ENCODE data around the gene GRWD1. TPM values are rescaled to one million over a fixed set of nuclear protein-coding genes. Genes with fewer than 3 reads are reported as not detected.

The GRWD1 gene
- total and polyA plus RNA-seq, 2 donors (not counting 1 experiment from before 2014, with no cell fraction given): 10.6 to 40.7 TPM

- no peak overlapping the region for H2AFZ ChIP-seq (ENCODE audit: insufficient read depth, low read depth, low read length, poor library complexity, severe bottlenecking)
- Mint-ChIP-seq H3K27ac (no peak overlapping the region), H3K4me1 (peaks cover 16% of the 10 kb centered on the region), H3K27me3 (no peaks in the 10 kb centered on the region), H3K9me3 (ENCODE audit: insufficient read depth) (no peaks in the 10 kb centered on the region), H3K4me3 (peak overlapping the region; percentile 47)
- no peaks in the 10 kb centered on the region for H3K79me2 ChIP-seq (ENCODE audit: control insufficient read depth, insufficient read depth, low read length)
- H3K9ac ChIP-seq (ENCODE audit: low read length): no peak overlapping the region
- H3K4me2 ChIP-seq (replicated peaks; ENCODE audit: low read depth, low read length, poor library complexity, severe bottlenecking): no peak overlapping the region
- no peaks in the 10 kb centered on the region for H3K36me3 ChIP-seq (replicated peaks in 1 of 2; ENCODE audit: control extremely low read depth in 1 of 2, control insufficient read depth in 1 of 2, extremely low read depth in 1 of 2, insufficient read depth in 2 of 2, low read length in 1 of 2)
- 93% methylated on average over 5 of the region's 7 CpGs for WGBS (ENCODE audit: insufficient coverage)
- no peaks in the 10 kb centered on the region for H3K27me3 ChIP-seq (replicated peaks in 1 of 4; ENCODE audit: control extremely low read depth in 1 of 4, control insufficient read depth in 3 of 4, insufficient read depth in 4 of 4, low read length in 3 of 4)
- peaks cover 0 to 4% (median 0%) of the 10 kb centered on the region in 3 donors for H3K9me3 ChIP-seq (ENCODE audit: control extremely low read depth in 1 of 3, control insufficient read depth in 2 of 3, insufficient read depth in 1 of 3, low read length in 2 of 3)
- no peaks in the 10 kb centered on the region for H4K20me1 ChIP-seq (ENCODE audit: control insufficient read depth, insufficient read depth, low read length, poor library complexity, severe bottlenecking)
- H3K4me1 ChIP-seq (ENCODE audit: control insufficient read depth in 2 of 2, insufficient read depth in 2 of 2, low read length in 2 of 2): peaks cover 4 to 13% of the 10 kb centered on the region in 2 donors
- TF ChIP-seq CTCF (IDR thresholded peaks at IDR 0.05): no peak
- no peak for TF ChIP-seq EZH2 (IDR thresholded peaks at IDR 0.05; ENCODE audit: borderline replicate concordance, insufficient read depth, low read depth, low read length, poor library complexity, severe bottlenecking)
- POLR2A ChIA-PET: interaction anchor here (1.1 kb wide), 1 partner anchor 12 kb away, joined by 3 read pairs; no protein-coding TSS in a partner anchor
- intact Hi-C loops (cut with micrococcal nuclease): no loop called here
- no peak overlapping the region for H3K27ac ChIP-seq (ENCODE audit: low read length in 2 of 2)
- CTCF ChIA-PET: interaction anchor here (0.9 to 3.3 kb wide), 5 partner anchors 8 to 223 kb away, joined by 3 to 23 read pairs (median 4); no protein-coding TSS in a partner anchor
- no peak overlapping the region for H3K4me3 ChIP-seq (ENCODE audit: control extremely low read depth in 1 of 5, extremely low read depth in 1 of 5, insufficient read depth in 1 of 5, low read depth in 2 of 5, low read length in 4 of 5)
- no peak for ATAC-seq (ENCODE audit: low read depth)
- no peak for DNase-seq
Observed at GRCh38 chr19:48481846-48482639, 36.3 kb downstream of the GRWD1 start.

GRCh38 chr19:48483301-48483700 is 37.5 kb downstream of the GRWD1 start:
- ChIA-PET CTCF (no interaction called here), POLR2A (no interaction called here)
- no peak overlapping the region for H2AFZ ChIP-seq (ENCODE audit: insufficient read depth, low read depth, low read length, poor library complexity, severe bottlenecking)
- H3K36me3 ChIP-seq (replicated peaks in 1 of 2; ENCODE audit: control extremely low read depth in 1 of 2, control insufficient read depth in 1 of 2, extremely low read depth in 1 of 2, insufficient read depth in 2 of 2, low read length in 1 of 2): no peaks in the 10 kb centered on the region
- no peak overlapping the region for H3K4me2 ChIP-seq (replicated peaks; ENCODE audit: low read depth, low read length, poor library complexity, severe bottlenecking)
- DNase-seq: no peak
- no peaks in the 10 kb centered on the region for H3K79me2 ChIP-seq (ENCODE audit: control insufficient read depth, insufficient read depth, low read length)
- H3K27me3 ChIP-seq (replicated peaks in 1 of 4; ENCODE audit: control extremely low read depth in 1 of 4, control insufficient read depth in 3 of 4, insufficient read depth in 4 of 4, low read length in 3 of 4): no peaks in the 10 kb centered on the region
- no peaks in the 10 kb centered on the region for H3K9me3 Mint-ChIP-seq (ENCODE audit: insufficient read depth)
- intact Hi-C loops (cut with micrococcal nuclease): no loop called here
- no peak overlapping the region for H3K27ac ChIP-seq (ENCODE audit: low read length in 2 of 2)
- peaks cover 4 to 13% of the 10 kb centered on the region in 2 donors for H3K4me1 ChIP-seq (ENCODE audit: control insufficient read depth in 2 of 2, insufficient read depth in 2 of 2, low read length in 2 of 2)
- no peak overlapping the region for H3K9ac ChIP-seq (ENCODE audit: low read length)
- no peaks in the 10 kb centered on the region for H4K20me1 ChIP-seq (ENCODE audit: control insufficient read depth, insufficient read depth, low read length, poor library complexity, severe bottlenecking)
- H3K9me3 ChIP-seq (ENCODE audit: control extremely low read depth in 1 of 3, control insufficient read depth in 2 of 3, insufficient read depth in 1 of 3, low read length in 2 of 3): peaks cover 0 to 4% (median 0%) of the 10 kb centered on the region in 3 donors
- TF ChIP-seq EZH2 (IDR thresholded peaks at IDR 0.05; ENCODE audit: borderline replicate concordance, insufficient read depth, low read depth, low read length, poor library complexity, severe bottlenecking) (no peak), CTCF (IDR thresholded peaks at IDR 0.05) (no peak)
- peaks cover 3% of the 10 kb centered on the region for H3K27me3 Mint-ChIP-seq
- no peak overlapping the region for H3K4me3 ChIP-seq (ENCODE audit: control extremely low read depth in 1 of 5, extremely low read depth in 1 of 5, insufficient read depth in 1 of 5, low read depth in 2 of 5, low read length in 4 of 5)
- H3K4me3 Mint-ChIP-seq: no peak overlapping the region
- ATAC-seq (ENCODE audit: low read depth): no peak
- no peak overlapping the region for H3K27ac Mint-ChIP-seq
- WGBS (ENCODE audit: insufficient coverage): 77% methylated on average over 3 of the region's 3 CpGs
- peaks cover 16% of the 10 kb centered on the region for H3K4me1 Mint-ChIP-seq

All from B cell (primary cell).